AG20443 (cell line): Measurements from ENCODE around the gene FAXC.
"Not testable (repeated sequence)": the region's sequence is repeated elsewhere in the genome, so short reads cannot be mapped to it uniquely, and the experiment has no call there.

Source experiments
- DNase-seq: peaks from one replicate; pipeline ENCODE4 v3.0.0; 2012; ENCODE audit warnings: low spot score, mixed read lengths

FAXC gene

DNA sequence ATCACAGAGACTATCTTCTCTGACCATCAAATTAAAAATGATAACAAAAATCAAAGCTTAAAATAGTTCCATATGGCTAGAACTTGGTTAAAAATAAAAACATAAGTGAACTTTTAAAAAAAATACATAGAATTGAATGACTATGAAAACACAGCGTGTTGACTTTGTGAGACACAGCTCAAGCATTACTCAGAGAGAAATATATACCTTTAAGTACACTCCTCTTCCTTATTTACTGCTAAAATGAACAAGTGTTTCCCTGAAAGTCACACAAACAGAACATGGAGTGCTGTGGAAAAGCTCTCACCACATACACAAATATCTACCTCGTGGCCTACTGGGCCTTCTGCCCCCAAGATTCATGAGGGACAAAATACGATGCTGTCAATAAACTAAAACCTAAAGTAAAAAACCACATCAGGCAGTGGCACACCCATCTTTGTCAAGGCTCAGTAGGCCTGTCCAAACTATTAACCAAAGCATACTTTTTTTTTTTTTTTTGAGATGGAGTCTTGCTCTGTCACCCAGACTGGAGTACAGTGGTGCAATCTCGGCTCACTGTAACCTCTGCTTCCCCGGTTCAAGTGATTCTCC, 7.5 kb downstream of the FAXC start:
- no peak for DNase-seq

DNA sequence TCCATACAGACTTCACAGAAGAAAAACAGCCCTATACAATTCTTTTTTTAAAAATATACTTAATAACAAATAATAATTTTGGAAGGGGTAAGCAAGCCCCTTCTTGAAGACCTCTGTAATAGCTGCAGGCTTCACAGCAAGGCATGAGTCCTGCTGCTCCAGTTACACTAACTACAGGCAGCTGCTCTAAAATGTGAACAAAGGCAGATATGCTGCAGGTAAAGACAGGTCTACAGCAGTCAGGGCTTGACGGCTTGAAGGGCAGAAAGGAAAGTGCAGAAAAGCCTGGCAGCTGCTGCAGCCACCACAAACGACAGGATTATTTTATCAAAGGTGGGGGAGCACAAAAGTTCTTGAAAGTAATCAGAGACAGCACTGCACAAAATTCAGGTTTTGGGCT, 11.3 kb downstream of the FAXC start:
- no peak for DNase-seq

DNA sequence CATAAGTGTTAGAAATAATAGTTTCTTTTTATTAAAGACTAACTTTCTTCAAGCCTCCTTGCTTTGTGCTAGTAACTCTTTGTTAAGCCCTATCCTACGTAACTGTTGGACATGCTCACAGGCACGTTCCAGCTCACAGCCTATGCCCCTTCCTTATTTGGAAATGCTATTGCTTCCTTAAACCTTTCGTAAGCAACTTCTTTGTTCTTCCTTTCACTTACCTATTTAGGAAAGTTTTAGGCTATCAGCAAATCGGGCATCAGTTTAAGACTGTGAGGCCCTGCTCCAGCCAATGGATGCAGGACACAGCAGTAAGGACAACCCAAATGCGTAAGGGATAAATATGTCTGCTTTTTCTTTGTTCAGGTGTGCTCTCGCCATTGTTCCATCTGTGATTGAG, 14.2 kb downstream of the FAXC start:
- DNase-seq, result not testable (repeated sequence)

DNA sequence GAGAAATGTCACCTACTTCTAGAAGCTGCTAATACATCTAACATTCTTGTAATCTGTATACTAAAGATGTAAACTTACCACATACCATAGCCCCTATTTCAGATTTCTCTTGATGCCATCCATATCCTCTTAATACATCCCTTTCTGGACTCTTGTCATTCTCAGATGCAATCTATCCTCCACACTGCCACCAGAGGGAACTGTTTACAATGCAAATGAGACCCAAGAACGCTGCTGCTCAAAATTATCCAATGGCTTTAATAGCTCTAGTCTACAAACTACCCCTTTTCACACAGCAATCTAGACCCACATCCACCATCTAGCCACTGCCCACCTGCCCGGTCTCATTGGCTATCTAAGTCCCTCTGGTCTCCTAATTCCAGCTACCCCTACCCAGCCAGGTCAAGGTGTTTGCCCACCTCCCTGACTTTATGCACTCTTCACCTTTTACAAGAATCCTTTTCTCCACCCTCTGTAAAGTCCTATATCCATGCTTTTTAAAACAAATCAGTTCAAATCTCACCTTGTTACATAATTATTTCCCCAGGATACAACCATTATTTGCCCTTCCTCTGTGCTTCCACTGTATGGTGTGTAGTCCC, 14.8 kb downstream of the FAXC start:
- DNase-seq, result peak; percentile 57

DNA sequence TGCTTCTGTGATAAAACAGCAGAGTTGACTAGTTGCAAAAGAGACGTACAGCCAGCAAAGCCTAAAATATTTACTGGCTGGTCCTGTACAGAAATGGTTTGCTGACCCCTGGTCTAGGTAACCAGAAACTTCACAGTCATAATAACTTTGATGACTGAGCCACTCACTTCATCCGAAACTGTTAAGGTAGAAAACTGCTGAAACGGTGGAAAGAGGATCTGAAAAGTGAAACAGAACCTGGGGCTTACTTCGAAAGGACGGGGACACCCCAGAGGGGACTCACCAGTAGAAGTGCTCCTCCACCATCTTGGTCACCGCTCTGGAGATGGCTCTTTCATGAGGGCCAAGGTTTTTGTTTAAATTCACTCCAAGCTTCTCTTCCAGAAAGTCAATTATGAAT, 16.4 kb downstream of the FAXC start:
- no peak for DNase-seq

DNA sequence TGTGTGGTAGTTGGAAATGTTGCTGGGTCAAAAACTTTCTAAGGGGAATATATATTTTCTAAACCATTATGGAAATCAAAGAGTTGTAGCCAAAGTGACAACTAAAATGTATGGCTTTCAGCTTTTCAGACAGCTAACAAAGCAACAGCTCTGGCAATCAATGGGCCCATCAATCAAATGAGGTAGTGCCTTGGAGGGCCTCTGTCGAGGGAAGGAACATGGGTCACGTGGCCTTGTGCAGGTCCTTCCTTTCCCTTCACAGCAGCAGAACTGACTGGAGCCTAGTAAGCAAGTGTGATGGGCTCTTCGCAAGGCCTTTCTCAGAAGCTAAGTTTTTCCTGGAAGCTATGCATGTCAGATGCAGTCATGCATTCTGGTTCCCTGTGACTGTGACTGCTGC, 17.9 kb downstream of the FAXC start:
- no peak for DNase-seq

DNA sequence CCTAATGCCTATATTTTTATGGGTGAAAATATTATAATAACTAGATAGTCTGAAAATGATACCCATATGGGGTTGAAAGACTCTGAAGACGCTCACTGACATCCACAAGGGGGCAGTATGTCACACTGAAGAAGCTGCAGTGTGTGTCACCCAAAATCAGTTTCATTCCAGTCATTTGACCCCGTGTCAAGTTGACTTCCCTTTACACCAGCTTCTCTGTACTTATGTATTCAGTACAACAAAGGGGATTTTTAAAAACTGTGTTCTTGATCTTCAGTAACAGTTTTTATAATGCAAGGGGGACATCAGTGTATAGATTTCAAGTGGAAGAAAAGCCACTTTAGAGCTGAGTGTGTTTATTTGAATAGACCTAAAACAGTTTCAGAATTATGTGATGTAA, 19.3 kb downstream of the FAXC start:
- DNase-seq, result peak; percentile 81

DNA sequence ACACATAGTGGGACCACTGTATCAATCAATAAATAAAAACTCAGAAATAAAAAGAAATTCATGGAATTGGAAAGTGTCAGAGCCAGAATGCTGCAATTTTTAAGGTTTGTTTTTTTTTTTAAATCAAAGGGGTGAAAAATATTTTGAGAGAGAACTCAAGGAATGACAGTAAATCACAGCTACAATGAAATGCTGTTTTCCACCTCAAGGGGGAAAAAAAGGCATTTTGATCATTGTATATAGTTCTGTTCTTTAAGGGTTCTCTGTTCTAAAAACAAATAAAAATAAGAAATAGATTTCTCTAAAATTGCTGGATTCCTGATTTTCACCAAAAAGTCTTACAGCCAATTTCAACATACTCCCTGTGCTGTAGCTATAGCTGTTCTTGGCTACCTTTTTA, 24.5 kb downstream of the FAXC start:
- no peak for DNase-seq

DNA sequence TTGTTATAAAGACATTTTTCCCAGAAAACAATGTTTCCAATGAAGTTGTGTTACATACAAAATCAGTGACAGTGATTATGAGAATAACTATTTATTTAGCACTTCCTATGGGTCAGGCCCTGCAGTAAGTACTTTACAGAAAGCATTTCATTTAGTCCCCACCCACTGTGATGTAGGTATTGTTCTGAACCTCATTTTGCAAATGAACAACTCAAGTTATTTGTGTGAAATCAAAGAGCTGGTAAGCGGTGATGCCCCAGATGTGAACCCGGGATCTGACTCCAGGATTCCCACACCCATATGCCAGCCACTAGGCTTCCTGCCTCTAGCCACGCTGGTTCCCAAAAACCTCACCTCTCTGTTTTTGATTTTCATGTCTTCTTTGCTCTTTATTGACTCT, 30.9 kb downstream of the FAXC start:
- DNase-seq, result no peak

DNA sequence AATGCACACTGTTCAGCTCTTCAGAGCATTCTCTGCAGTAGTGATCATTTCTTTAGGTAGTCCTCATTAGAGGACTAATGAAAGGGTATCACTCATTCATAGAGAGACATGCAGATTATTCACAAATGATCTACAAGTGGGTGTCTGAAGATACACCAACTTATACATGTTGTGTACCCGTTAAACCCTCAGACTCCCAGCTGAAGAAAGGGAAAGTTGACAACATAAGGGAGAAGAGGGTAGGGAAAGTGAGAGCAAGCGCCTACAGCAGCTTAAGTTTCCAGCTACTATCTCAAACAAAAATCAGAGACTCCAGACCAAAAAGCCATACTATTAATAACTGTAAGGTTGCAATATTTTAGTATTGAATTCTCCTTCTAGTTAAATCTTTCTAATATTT, 37.1 kb downstream of the FAXC start:
- no peak for DNase-seq

DNA sequence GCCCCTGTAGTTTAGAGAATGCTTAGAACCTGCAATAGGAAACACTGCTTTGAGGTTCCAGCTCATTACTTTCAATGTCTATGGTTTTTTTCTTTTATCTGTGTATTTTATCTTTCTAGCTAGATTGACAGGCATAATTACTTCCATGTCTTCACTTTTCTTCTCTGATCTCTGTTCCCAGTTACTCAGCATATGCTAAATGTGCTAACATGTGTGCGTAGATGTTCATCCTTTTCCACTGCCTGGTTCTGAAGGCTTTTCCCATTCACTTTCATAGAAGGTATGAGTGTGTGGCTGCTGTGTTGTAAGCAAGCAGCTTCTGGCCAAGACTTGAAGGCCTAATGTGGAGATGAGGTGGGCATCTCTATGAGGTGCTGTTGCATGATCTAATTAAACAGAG, 38.9 kb downstream of the FAXC start:
- DNase-seq, result no peak

DNA sequence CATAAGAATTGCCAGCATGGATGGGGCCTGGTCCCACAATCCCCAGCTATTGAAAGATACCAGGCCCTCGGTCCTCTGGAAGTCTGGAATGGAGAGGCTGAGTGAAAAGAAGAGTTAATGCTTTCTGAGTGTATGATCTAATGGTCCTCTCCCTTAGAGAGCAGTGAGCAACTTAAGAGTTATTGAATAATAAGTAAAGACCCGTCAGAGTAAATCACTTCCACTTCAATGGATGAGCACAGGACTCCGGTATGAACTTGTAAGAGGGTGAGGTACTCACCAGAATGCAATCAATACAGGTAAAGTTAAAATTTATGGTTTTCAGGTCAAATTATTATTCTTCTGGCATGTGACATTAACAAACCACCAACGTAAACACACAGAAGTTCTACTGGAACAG, 39.9 kb downstream of the FAXC start:
- DNase-seq, result no peak

DNA sequence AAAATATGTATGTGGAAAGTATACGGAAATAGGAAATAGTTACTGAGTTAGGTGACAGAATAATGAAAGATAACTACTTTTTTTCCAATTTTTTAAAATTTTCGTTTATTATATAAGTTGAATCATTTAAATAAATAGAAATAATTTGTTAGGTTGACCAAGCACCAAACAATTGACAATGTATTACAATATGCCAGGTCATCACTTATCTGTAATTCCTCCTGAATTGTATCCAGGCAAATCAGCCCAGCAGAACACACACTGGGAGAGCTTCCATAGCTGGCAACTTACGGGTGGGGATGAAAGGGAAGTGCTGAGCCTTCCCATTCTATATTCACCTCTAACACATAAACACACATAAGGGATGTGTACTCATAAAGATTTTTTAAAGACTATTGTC, 40.7 kb downstream of the FAXC start:
- no peak for DNase-seq

DNA sequence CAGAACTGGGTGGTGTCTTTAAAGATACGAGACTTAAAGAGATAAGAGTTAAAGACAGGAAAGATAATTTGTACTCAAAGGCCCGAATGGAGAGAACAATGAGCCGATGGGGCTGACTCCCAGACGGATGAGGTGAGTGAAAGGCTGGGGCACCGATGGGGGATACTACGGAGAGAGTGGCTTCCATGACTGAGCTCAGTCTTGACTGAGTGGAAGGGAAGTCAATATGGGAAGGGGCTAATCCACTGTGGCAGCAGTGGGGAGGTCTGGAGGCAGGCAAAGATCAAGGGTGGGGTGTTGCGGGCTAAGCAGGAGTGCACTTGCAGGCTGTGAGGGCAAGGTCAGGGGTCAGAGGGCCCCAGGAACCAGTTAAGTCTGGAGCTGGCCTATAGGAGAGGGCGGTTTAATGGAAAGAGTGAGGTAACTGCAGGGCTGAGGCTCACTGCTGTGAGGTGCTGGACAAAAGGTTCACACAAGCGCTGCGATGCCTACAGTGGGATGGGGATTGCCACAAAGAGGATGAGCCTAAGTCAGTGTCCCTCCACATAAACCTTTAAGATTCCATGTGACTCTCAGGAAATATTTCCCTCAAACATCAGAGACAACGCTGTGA, 42.1 kb downstream of the FAXC start:
- DNase-seq, result no peak

DNA sequence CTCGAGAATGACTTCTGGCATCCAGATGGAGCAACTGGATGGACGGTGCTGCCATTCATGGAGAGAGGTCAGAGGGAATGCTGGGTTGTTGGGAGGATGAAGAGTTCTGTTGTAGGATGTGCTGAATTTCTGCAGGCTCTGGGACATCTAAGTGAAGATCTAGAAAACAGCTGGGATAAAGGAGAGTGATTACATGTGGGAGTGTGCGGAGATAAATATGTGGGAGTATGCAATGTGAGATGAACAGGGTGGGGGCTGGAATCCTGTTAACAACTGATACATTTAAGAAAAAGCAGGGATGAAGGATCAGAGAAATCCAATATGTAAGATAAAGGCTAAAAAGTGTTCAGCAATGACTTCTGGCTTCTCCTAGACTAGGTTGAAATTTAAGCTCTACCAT, 43.1 kb downstream of the FAXC start:
- DNase-seq, result no peak

DNA sequence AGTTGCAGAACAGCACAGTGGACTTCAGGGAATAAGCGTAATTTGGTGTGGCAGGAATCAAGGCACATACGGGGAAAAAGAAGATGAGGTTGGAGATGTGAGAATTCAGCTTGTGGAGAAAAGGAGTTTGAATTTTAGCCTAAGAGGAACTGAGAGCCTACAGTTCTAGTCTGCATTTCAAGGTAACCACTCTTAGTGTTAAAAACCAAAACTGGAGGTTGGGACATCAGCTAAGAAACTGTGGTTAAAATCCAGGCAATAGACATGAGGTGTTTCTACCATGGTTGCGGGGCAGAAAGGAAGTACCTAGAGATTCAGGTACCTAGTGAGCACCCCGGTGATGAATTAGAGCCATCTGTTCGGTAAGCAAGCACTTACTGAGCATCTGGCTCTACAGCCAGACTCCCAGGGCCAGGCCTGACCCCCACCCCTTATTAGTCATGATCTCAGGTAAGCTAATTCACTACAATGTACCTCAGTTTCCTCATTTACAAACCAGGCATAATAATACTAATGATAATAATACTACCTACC, 44.4 kb downstream of the FAXC start:
- no peak for DNase-seq

DNA sequence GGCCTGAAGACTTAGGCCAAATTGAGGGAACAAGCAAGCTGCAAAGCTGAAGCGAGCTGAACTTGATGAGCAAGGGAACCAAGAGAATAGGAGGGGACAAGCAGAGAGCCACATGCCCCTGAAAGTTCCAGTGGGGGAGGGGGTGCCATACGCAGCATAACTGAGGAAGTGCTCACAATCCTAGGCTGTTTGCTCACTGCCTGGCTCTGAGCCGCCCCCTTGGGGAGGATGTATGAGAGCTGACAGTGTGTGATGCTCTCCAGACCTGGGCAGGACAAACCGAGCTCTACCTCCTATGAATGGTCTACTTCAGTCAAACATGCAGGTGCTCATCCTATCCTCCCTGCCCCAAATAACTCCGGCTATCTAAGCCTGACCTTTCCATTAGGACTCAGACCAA, 52.1 kb downstream of the FAXC start:
- no peak for DNase-seq

DNA sequence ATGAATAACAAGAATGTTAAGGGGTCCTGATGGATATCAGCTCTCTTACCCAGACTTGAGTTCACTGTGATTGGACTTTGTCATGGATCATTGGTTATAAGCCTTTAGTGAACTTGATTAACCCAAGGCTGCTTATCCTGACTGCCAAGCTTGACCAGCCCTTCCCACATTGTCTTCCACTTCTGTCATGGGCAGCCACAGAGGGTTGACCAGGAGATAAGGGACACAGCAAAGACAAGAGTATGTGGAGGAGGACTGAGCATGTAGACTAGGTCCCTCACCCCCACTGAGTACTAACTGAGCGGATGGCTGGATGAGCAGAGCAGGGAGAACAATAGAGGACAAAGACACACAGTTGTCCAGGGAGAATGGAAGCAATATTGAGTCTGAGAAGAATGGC, 52.5 kb downstream of the FAXC start:
- DNase-seq, result no peak

DNA sequence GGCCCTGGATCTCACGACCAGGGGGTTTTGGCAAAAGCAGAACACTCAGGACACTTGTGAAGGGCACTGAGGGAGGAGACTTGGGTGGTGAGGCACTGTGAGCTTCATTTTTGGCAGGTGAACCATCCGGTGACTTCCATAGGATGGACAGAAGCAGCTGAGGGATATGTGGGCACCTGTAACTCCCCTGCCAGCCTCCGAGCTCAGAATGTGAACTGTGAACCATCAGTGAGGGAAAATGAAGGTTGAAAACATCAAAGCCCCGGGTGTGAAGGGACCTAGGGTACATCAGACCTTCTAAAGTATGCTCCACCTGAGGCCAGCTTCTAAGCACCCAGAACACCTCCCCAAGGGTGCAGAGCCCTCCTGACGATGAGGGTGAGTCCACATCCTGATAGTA, 53.2 kb downstream of the FAXC start:
- DNase-seq, result no peak

DNA sequence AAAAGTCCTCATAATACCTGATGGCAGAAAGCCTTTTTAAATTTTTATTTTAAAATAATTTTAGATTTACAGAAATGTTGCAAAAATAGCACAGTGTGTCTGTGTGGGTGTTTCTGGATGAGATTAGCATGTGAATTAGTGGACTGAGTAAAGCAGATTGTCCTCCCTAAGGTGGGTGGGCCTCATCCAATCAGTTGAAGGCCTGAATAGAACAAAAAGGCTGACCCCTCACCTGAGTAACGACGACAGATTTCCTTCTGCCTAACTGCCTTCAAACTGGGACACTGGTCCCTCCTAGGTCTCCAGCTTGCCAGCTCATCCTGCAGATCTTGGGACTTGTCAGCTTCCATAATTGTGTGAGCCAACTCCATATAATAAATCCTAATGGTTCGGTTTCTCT, 54.2 kb downstream of the FAXC start:
- no peak for DNase-seq

DNA sequence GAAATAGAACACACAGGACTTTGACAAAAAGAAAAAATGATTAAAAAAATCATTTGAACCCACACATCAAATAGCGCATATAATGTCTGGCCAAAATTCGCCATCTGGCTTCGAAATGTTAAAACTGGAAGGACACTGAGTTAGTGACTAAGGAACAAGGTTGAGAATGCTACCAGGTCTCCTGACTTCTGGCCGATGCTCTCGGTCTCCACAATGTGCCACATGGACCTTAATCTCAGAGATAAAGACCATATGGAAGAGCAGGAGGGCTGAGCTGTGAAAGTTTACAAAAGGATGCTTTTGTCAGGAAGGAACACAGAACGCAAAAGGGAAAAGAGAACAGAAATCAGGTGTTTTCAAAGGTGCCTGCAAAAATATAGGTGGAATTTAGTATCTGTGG, 54.7 kb downstream of the FAXC start:
- no peak for DNase-seq

DNA sequence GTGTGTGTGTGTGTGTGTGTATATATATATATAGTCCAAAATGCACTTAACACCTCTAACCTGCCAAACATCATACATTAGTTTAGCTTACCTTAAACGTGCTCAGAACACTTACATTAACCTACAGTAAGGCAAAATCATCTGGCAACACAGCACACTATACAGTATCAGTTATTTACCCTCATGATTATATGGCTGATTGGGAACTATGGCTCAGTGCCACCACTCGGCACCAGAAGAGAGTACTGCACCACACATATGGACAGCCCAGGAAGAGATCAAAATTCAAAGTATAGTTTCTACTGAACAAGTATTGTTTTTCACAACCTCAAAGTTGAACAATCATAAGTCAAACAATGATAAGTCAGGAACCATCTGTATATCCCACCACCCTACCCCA, 59.8 kb downstream of the FAXC start:
- no peak for DNase-seq

DNA sequence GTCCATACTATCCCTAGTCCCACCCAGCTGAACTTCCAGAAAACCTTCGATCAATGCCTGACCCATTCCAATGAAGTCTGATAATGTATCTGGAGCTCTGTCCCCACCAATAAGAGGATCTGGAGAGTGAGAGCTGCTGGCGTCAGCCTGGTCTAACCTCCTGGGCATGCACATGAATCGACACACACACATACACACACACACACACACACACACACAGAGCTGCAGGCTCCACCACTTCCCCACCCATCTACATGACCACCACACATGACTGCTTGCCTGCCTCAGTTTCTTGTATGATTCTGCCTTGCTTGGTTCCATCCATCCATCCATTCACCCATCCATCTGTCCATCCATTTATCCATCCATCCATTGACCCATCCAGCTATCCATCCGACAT, 60.8 kb downstream of the FAXC start:
- no peak for DNase-seq

DNA sequence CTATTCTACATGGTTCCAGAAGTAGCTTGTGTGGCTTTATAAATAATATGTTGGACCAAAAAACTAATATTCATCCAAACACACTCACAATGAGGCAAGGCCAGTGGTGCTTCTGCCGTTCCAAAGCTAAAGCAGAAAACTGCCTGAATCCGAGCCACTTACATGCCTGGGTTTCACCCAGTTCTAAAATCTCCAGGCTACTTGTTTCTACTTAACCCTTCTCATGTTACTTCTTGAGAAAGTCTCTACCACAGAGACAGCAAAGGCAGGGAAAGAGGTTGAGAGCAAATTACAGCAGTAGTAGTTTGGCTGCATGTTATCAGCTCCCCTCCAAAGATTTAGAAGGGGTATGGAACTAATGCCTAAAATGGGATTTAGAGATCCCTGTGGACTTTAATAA, 62.0 kb downstream of the FAXC start:
- no peak for DNase-seq
